HepG2 (cell line): Measurements from ENCODE around the gene REEP3. TPM values are rescaled to one million over a fixed set of nuclear protein-coding genes. Genes with fewer than 3 reads are reported as not detected.

ENCODE experiments used
- ARID2 ChIP-seq: sonication (generic); formaldehyde crosslinking; IDR thresholded peaks from 2 replicates; pipeline ENCODE4 v1.8.1; 2022; ENCODE audit warnings: mild to moderate bottlenecking, missing genetic modification reagents, borderline replicate concordance
- CERS6 ChIP-seq: sonication (generic); formaldehyde crosslinking; IDR thresholded peaks from 2 replicates; pipeline ENCODE4 v1.5.0; 2020; ENCODE audit warnings: missing genetic modification reagents
- CHD4 ChIP-seq: fragments of 200-600 bp; sonication (generic); IDR thresholded peaks from 2 replicates; pipeline ENCODE4 v1.7.0; 2017; ENCODE audit warnings: mild to moderate bottlenecking, low read length, borderline replicate concordance
- FOXA1 ChIP-seq, 2 experiments: fragments of 450-650 bp in 1 of 2; sonication (generic) in 1 of 2; formaldehyde crosslinking in 1 of 2; IDR thresholded peaks; 2 replicates each; pipeline versions ENCODE4 v1.4.0 to v1.6.1; 2016 to 2020; ENCODE audit warnings: missing genetic modification reagents in 1 of 2
- GFI1 ChIP-seq: sonication (generic); formaldehyde crosslinking; IDR thresholded peaks from 2 replicates; pipeline ENCODE4 v1.5.0; 2020; ENCODE audit warnings: missing genetic modification reagents, mild to moderate bottlenecking, borderline replicate concordance
- MAFK ChIP-seq, 2 experiments: IDR thresholded peaks in 1 of 2; conservative IDR thresholded peaks in 1 of 2; 2 replicates each; pipeline ENCODE4 v1.6.1; 2011; ENCODE audit warnings: improper control_type of control experiment in 2 of 2, low read length in 2 of 2
- NR2F2 ChIP-seq: IDR thresholded peaks from 2 replicates; pipeline ENCODE4 v1.6.1; 2012; ENCODE audit warnings: low read depth, inconsistent platforms, borderline replicate concordance
- NRL ChIP-seq: sonication (generic); formaldehyde crosslinking; IDR thresholded peaks from 2 replicates; pipeline ENCODE4 v1.5.0; 2020; ENCODE audit warnings: missing genetic modification reagents, mild to moderate bottlenecking, moderate library complexity, borderline replicate concordance
- RFX3 ChIP-seq: IDR thresholded peaks from 2 replicates; pipeline ENCODE4 v1.6.1; 2016; ENCODE audit warnings: missing biosample characterization, missing genetic modification reagents
- RFXANK ChIP-seq: IDR thresholded peaks from 2 replicates; pipeline ENCODE4 v1.6.1; 2016
- SRF ChIP-seq: IDR thresholded peaks from 2 replicates; pipeline ENCODE4 v1.6.1; 2011; ENCODE audit warnings: mild to moderate bottlenecking, low read depth, low read length, moderate library complexity
- YEATS4 ChIP-seq: sonication (generic); formaldehyde crosslinking; IDR thresholded peaks from 2 replicates; pipeline ENCODE4 v1.4.0; 2020; ENCODE audit warnings: missing genetic modification reagents, borderline replicate concordance
- ZBTB14 ChIP-seq: sonication (generic); formaldehyde crosslinking; IDR thresholded peaks from 2 replicates; pipeline ENCODE4 v1.4.0; 2020; ENCODE audit warnings: missing genetic modification reagents
- ZBTB21 ChIP-seq: sonication (generic); formaldehyde crosslinking; IDR thresholded peaks from 2 replicates; pipeline ENCODE4 v1.4.0; 2020; ENCODE audit warnings: missing genetic modification reagents
- ZNF124 ChIP-seq: sonication (generic); formaldehyde crosslinking; IDR thresholded peaks from 2 replicates; pipeline ENCODE4 v1.4.0; 2020; ENCODE audit warnings: missing genetic modification reagents
- ZNF232 ChIP-seq: sonication (generic); formaldehyde crosslinking; IDR thresholded peaks from 2 replicates; pipeline ENCODE4 v1.4.0; 2020; ENCODE audit warnings: missing genetic modification reagents, borderline replicate concordance
- ZNF562 ChIP-seq: sonication (generic); formaldehyde crosslinking; IDR thresholded peaks from 2 replicates; pipeline ENCODE4 v1.8.0; 2022; ENCODE audit warnings: missing genetic modification reagents, borderline replicate concordance
- ZNF576 ChIP-seq: sonication (generic); formaldehyde crosslinking; IDR thresholded peaks from 2 replicates; pipeline ENCODE4 v1.4.0; 2020; ENCODE audit warnings: mild to moderate bottlenecking, missing genetic modification reagents
- ZNF792 ChIP-seq: IDR thresholded peaks from 2 replicates; pipeline ENCODE4 v1.6.1; 2016
- ZNF816 ChIP-seq: sonication (generic); formaldehyde crosslinking; IDR thresholded peaks from 2 replicates; pipeline ENCODE4 v1.8.0; 2022; ENCODE audit warnings: missing genetic modification reagents, mild to moderate bottlenecking, borderline replicate concordance
- polyA plus RNA-seq, 8 experiments: library from polyadenylated mRNA; depleted of rRNA in 3 of 8; stranded (reverse) in 7 of 8; unstranded in 1 of 8; fragments of >200 nt; fragmentation: Illumina TruSeq in 4 of 8; extraction: Trizol in 4 of 8; gene quantifications; 2 replicates each; pipeline versions ENCODE4 v1.2.1 to v1.2.3, GENCODE V29; 2011 to 2016; ENCODE audit warnings: low read depth in 4 of 8, missing spikeins in 1 of 8, mixed read lengths in 1 of 8; ENCODE audit not compliant: insufficient read depth in 1 of 8
- total RNA-seq, 5 experiments: library from RNA; depleted of rRNA; stranded (reverse); fragments of >200 nt; fragmentation: Illumina TruSeq; extraction: Trizol; gene quantifications; 2 replicates each; pipeline ENCODE4 v1.2.3, GENCODE V29; 2016; ENCODE audit warnings: low read depth in 1 of 5
- TF ChIP-seq, protein P1 (sequence below), 2 experiments: sonication (generic) in 1 of 2; formaldehyde crosslinking in 1 of 2; IDR thresholded peaks; 2 replicates each; pipeline versions ENCODE4 v1.4.0 to v1.6.1; 2018 to 2020; ENCODE audit warnings: missing genetic modification reagents in 2 of 2, borderline replicate concordance in 1 of 2, low read depth in 1 of 2, mild to moderate bottlenecking in 1 of 2, missing biosample characterization in 1 of 2
- TF ChIP-seq, protein P2 (sequence below): sonication (generic); formaldehyde crosslinking; IDR thresholded peaks from 2 replicates; pipeline ENCODE4 v1.8.0; 2022; ENCODE audit warnings: low read depth, missing genetic modification reagents

The REEP3 gene
- total and polyA plus RNA-seq, 2 of the 13 experiments (the other 11 are each of a cell fraction or from before 2014, with no cell fraction given): 7.1 to 31.4 TPM

DNA sequence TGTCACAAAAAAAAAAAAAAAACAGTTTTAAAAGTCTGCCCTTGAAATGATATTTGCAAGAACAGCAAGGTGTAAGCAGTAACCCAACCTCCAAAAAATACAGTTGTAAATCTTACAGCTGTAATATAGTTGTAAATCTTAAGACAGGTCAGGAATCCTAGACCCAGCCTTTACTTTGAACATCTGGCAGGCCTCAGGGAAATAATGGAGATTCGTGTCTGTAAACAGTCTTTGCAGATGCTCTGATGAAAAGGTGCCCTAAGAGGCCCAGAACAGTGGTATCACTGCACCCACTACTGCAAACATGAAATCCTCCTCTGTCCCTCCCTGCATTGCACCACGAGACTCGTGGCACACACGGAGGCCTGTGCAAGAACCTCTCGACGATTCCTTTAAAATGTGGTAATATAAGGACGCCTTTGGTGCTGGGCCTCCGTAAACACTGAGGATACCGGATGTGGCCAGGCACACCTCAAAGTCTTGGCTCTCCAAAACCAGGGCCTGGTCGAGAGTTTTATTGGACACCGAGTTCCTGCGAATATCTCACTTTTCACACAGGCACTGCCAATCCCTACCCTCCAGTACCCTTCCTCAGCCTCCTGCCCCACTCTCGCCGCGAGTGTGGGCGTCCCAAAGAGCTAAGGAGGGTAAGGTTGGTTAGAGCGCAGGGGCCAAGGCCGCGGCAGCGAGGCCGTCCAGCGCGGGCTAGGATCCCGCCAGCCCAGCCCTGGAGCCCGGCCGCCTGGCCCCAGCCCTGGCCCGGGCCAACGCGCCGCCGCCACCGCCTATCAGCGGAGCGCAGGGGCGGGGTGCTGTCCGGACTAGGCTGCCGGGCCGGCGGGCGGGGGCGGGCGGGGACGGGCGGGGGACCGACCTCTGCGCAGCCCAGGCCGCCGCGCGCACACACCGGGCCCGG, at the start of gene REEP3 (continued):
- TF ChIP-seq NR2F2 (no peak; the same call in 1 of the 2 replicates), RFX3 (CRISPR knock-in tag) (no peak), ZNF124 (CRISPR knock-in tag) (no peak), ZNF232 (CRISPR knock-in tag) (peak; percentile 80; the same call in 1 of the 2 replicates), NRL (CRISPR knock-in tag) (no peak), CERS6 (CRISPR knock-in tag) (no peak), ZNF562 (CRISPR knock-in tag) (no peak), ZNF576 (no peak), ZBTB14 (CRISPR knock-in tag) (no peak), YEATS4 (CRISPR knock-in tag) (peak; percentile 44; the same call in 1 of the 2 replicates), RFXANK (CRISPR knock-in tag) (no peak), ARID2 (CRISPR knock-in tag) (0 out of 2 replicates have a peak, but pooled peaks have one; percentile 12), ZNF816 (peak; percentile 34; the same call in 1 of the 2 replicates), MAFK (conservative IDR thresholded peaks at IDR 0.05 in 1 of 2, IDR thresholded peaks at IDR 0.05 in 1 of 2; ENCODE audit: low read length in 2 of 2) (no peak), SRF (no peak), CHD4 (no peak), ZNF792 (CRISPR knock-in tag) (no peak), FOXA1 (IDR thresholded peaks at IDR 0.05) (no peak), FOXA1 (CRISPR knock-in tag; IDR thresholded peaks at IDR 0.05) (peak; percentile 30; the same call in 1 of the 2 replicates), ZBTB21 (CRISPR knock-in tag) (0 out of 2 replicates have a peak, but pooled peaks have one; percentile 40), GFI1 (CRISPR knock-in tag) (peak; percentile 49)
- TF ChIP-seq, protein P1, sequence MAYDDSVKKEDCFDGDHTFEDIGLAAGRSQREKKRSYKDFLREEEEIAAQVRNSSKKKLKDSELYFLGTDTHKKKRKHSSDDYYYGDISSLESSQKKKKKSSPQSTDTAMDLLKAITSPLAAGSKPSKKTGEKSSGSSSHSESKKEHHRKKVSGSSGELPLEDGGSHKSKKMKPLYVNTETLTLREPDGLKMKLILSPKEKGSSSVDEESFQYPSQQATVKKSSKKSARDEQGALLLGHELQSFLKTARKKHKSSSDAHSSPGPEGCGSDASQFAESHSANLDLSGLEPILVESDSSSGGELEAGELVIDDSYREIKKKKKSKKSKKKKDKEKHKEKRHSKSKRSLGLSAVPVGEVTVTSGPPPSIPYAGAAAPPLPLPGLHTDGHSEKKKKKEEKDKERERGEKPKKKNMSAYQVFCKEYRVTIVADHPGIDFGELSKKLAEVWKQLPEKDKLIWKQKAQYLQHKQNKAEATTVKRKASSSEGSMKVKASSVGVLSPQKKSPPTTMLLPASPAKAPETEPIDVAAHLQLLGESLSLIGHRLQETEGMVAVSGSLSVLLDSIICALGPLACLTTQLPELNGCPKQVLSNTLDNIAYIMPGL (CRISPR knock-in tag; IDR thresholded peaks at IDR 0.05; ENCODE audit: borderline replicate concordance in 1 of 2, low read depth in 1 of 2): peak; percentile 8 to 62; a peak in 2 of 4 replicates
- TF ChIP-seq, protein P2, sequence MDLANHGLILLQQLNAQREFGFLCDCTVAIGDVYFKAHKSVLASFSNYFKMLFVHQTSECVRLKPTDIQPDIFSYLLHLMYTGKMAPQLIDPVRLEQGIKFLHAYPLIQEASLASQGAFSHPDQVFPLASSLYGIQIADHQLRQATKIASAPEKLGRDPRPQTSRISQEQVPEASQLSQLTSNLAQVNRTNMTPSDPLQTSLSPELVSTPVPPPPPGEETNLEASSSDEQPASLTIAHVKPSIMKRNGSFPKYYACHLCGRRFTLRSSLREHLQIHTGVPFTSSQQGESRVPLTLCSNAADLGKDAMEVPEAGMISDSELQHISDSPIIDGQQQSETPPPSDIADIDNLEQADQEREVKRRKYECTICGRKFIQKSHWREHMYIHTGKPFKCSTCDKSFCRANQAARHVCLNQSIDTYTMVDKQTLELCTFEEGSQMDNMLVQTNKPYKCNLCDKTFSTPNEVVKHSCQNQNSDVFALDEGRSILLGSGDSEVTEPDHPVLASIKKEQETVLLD (CRISPR knock-in tag): no peak
